GM12874 (cell line): Measurements from ENCODE around the gene CAST.

Source experiments
- CTCF ChIP-seq: IDR thresholded peaks from 2 replicates; pipeline ENCODE4 v1.5.1; 2011; ENCODE audit warnings: low read depth, mild to moderate bottlenecking, control low read depth, low read length, moderate library complexity; ENCODE audit not compliant: insufficient read depth

Gene CAST

GRCh38 chr5:96716007-96716406 is 53.8 kb downstream of the CAST start:
- no peak for TF ChIP-seq CTCF

DNA sequence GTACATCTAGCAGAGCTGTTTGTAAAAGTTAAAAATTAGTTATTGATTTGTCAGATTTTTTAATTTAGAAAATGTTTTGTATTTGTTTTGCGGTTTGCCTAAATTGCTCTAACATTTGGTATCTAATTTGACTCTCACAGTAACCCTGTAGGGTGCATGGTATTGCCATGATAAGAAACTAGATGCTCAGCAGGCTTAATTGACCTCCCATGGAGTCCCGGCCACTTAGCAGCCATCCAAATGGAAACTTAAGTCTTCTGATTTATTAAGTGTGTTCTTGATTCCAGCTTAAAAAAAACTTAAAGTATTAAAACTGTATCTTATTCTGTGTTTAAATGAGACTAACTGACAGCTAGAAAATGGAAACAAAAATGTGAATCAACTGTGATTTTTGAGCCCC is 54.5 kb downstream of the CAST start:
- TF ChIP-seq CTCF = no peak

GRCh38 chr5:96717874-96718273 is 55.7 kb downstream of the CAST start:
- TF ChIP-seq CTCF = no peak

DNA sequence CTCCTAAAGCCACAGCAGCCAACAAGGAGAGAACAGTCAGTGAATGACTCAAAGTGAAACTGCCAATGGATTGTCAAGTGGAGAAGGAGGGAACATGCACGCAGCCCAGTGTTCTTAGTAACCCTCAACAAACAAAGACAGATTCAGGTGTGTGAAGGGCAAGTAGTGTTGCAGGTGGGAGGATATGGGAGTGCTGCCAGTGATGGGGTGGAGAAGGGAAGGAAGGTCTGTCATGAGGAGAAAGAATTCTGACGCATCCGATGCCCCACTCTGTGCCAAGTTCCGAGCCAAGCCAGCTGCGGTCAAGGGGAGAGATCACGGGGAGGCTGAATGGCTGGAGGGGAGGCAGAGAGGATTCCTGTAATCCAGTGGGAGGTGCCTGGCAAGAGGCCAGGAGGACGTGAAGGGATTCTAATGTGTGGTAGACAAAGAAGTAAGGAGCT is 56.5 kb downstream of the CAST start:
- no peak for TF ChIP-seq CTCF

- no peak for TF ChIP-seq CTCF
Observed at GRCh38 chr5:96720408-96720807, 58.2 kb downstream of the CAST start.

DNA sequence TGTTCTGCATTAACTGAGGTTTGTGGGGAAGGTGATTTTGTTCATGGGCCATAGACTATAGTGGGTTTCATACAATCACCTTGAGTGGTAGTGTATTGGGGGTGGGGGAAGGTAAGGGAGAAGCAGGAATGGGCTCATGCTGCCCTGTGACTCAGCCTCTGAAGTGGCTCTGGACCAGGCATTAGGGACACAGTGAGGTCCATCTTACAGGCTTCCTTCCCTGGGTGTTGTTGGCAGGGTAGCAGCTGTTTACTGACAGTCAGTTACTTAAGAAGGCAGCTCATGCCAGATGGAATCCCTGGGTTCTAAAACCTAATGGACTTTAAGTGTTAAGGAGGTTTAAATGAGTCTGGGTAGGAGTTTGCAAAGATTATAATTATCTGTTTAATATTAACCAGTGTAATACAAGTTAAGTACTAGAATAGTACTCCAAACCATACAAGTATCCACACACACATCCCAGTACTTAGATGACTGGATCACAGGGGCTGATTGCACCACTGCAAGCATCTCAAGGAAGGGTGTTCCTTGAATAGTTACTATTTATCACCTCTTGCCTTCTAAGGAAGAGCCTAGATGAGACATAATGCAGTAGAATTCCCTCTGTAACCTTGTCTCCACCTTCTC is 59.3 kb downstream of the CAST start:
- no peak for TF ChIP-seq CTCF

DNA sequence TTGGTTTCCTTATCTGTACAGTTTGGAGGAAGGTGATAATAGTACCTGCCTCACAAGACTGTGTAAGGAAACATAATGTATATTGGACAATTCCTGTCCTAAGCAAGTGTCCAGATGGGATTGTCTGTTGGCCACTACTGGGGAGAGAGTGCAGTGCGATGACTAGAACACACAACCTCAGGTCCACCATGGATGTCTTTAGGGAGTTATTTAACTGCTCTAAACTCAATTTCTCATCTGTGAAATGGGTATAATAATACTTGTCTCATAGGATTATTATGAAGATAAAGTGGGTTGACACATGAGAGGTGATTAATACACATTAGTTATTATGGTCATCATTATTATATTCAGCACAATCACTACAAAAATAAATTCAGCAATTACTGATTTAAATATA is 63.1 kb downstream of the CAST start:
- no peak for TF ChIP-seq CTCF

DNA sequence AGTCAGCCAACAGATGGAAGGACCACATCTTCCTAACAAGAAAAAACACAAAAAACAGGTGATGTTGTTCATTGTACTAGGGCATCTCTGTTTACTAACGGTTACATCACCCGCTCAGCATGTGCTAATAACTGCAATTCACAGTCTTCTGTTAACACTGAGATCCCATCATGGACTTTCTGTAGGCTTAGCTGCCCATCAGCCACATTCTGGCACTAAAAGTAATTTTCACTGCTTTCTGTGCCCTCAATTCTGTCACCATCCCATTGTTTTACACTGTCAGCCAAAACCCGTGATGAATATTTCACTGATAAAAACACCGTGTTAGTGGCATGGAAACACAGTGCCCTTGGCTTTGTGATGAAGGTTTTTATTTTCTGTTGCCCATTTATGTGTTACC is 64.6 kb downstream of the CAST start:
- TF ChIP-seq CTCF = no peak
